Measurements from ENCODE around the gene HOXC9.

DNA sequence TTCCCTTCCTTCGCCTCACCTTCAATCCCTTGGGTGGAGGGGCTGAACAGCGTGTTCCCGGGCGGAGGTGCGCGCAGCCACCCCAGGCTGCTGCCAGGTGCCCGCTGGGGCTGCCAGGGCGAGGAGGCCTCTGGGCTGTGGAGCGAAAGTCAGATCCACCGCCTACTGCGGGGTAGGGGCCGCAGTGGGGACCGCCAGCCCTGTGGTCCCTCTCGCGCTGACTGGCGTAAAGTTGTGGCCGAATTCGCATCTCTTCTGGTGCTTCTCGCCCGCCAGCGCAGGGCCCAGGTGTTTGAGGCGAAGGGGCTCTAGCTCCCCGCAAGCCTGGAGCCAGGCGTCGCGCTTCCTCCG is 46.8 kb downstream of the HOXC9 start:
- TF ChIP-seq, protein P1, sequence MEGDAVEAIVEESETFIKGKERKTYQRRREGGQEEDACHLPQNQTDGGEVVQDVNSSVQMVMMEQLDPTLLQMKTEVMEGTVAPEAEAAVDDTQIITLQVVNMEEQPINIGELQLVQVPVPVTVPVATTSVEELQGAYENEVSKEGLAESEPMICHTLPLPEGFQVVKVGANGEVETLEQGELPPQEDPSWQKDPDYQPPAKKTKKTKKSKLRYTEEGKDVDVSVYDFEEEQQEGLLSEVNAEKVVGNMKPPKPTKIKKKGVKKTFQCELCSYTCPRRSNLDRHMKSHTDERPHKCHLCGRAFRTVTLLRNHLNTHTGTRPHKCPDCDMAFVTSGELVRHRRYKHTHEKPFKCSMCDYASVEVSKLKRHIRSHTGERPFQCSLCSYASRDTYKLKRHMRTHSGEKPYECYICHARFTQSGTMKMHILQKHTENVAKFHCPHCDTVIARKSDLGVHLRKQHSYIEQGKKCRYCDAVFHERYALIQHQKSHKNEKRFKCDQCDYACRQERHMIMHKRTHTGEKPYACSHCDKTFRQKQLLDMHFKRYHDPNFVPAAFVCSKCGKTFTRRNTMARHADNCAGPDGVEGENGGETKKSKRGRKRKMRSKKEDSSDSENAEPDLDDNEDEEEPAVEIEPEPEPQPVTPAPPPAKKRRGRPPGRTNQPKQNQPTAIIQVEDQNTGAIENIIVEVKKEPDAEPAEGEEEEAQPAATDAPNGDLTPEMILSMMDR (IDR thresholded peaks at IDR 0.05), result no peak
- TF ChIP-seq POLR2A (IDR thresholded peaks at IDR 0.05), result no peak
